Ectodermal cell (in vitro differentiated cells): Measurements from ENCODE around the gene UBE2L5.
"Not testable (repeated sequence)": the region's sequence is repeated elsewhere in the genome, so short reads cannot be mapped to it uniquely, and the experiment has no call there.

Experiments
- H3K27ac ChIP-seq: 2 replicates; pipeline ENCODE4 v1.7.0; 2013; ENCODE audit warnings: mild to moderate bottlenecking, low read depth, low read length; ENCODE audit not compliant: insufficient read depth, poor library complexity, severe bottlenecking
- H3K27me3 ChIP-seq: 2 replicates; pipeline ENCODE4 v1.7.0; 2013; ENCODE audit warnings: mild to moderate bottlenecking, low read length; ENCODE audit not compliant: insufficient read depth, control insufficient read depth, poor library complexity, severe bottlenecking
- H3K36me3 ChIP-seq: one replicate; pipeline ENCODE4 v1.7.0; 2013; ENCODE audit warnings: low read length; ENCODE audit not compliant: control insufficient read depth, insufficient read depth
- H3K4me1 ChIP-seq: one replicate; pipeline ENCODE4 v1.7.0; 2013; ENCODE audit warnings: low read length; ENCODE audit not compliant: control insufficient read depth, insufficient read depth
- H3K4me3 ChIP-seq: 2 replicates; pipeline ENCODE4 v1.7.0; 2013; ENCODE audit warnings: low read depth, low read length, control low read depth; ENCODE audit not compliant: insufficient read depth
- H3K9me3 ChIP-seq: 2 replicates; pipeline ENCODE4 v1.7.0; 2013; ENCODE audit warnings: mild to moderate bottlenecking, low read length, moderate library complexity; ENCODE audit not compliant: control insufficient read depth
- WGBS, 2 experiments: methylation state at CpG; one replicate each; pipeline ENCODE4 v1.1.7; 2013; ENCODE audit warnings: missing lambda C conversion rate in 2 of 2; 5-methylcytosine and 5-hydroxymethylcytosine counted together

The UBE2L5 gene

DNA sequence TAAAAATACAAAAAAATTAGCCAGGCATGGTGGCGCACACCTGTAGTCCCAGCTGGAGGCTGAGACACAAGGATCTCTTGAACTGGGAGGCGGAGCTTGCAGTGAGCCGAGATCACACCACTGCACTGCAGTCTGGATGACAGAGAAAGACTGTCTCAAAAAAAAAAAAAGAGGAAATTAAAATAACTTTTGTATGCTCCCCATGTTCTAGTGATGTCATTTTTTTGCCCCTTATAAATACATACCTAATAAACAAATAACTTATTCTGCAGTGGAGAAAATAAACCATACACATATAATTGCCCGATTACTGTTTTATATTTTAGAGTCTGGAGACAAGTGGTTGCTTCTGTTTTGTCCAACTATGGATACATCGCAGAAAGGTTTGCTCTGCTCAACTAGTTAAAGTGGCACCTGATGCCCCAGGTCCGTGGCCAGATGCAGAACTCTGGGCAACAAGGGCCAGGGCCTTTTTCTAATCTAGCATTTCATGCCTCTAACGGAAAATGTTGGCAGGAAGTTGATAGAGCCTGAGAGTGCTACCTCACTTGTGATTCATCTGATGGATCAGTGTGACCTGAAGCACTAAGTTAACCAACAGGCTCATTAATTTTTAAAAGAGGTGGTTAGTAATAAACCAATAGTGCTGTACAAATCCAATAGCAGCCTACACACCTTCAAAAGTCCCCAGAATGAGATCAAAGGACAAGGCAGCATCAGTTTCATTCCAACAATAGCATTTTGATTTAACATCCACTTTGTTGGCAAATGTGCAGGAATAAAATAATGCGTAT lies 18.8 kb downstream of the UBE2L5 start:
- Histone ChIP-seq H3K27me3 (no peaks in the 10 kb centered on the region), H3K4me3 (no peak overlapping the region), H3K9me3 (no peaks in the 10 kb centered on the region), H3K36me3 (no peaks in the 10 kb centered on the region), H3K4me1 (peaks cover 2% of the 10 kb centered on the region), H3K27ac (no peak overlapping the region)
- 48 to 61% methylated on average over 6 to 8 of the region's 8 CpGs for WGBS, 2 experiments

DNA sequence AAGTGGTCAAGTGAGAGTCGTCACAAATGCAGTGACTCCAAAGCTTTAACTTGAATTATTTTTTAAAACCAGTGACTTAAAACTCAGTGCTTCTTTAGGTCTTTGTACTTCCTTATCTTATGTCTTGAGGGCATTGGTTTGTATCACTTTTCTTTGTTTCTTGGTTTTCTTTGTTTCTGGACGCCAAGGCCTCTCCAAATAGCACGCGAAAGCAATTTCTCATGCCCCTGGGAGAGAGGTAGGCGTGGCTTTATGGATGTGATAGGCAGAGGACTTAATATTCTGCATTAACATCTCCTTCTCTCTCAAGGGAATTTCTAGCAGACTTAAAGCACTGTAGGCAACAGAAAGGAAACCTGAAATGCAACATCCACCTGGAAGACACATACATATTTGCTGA lies 20.6 kb downstream of the UBE2L5 start:
- Histone ChIP-seq H3K27ac (no peak overlapping the region), H3K27me3 (no peaks in the 10 kb centered on the region), H3K36me3 (no peaks in the 10 kb centered on the region), H3K9me3 (no peaks in the 10 kb centered on the region), H3K4me1 (peaks cover 2% of the 10 kb centered on the region), H3K4me3 (no peak overlapping the region)
- WGBS, 2 experiments, result 71 to 84% methylated on average over 4 to 5 of the region's 5 CpGs

DNA sequence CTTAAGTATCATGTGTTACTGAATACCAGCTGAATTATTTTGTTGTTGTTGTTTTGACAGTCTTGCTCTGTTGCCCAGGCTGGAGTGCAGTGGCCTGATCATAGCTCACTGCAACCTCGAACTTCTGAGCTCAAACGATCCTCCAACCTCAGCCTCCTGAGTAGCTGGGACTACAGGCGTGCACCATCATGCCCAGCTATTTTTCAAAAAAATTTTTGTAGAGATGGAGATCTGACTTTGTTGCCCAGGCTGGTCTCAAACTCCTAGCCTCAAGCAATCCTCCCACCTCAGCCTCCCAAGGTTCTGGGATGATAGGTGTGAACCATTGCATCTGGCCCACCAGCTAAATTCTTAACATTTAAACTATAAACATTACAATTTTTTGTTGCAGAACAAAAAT lies 21.2 kb downstream of the UBE2L5 start:
- H3K9me3 ChIP-seq, H3K4me3 ChIP-seq, H3K27me3 ChIP-seq, H3K36me3 ChIP-seq, H3K27ac ChIP-seq, H3K4me1 ChIP-seq: not testable (repeated sequence)
- 83 to 89% methylated on average over 3 of the region's 3 CpGs for WGBS, 2 experiments

DNA sequence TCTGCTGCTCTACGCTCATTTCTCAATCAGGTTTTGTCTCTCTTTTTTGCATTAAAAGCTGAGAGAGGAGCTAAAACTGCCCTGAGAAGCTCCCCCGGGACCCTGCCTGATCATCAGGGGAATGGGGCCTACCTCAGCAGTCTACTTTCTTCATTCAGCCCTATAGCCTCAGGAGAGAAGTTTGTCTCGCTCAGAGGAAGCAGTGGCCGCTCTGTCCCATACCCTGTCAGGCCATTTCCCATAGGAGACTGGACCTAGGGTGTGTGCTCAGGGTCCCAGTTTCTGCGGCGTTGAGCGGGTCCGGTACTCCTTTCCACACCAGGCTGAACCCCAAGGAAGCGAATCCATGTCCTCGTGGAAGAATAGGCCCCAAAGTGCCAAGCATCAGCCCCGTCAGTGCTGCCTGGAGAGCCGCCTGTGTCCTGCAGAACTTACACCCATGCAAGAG lies 21.7 kb downstream of the UBE2L5 start:
- Histone ChIP-seq H3K27me3 (no peaks in the 10 kb centered on the region), H3K4me3 (no peak overlapping the region), H3K36me3 (no peaks in the 10 kb centered on the region), H3K4me1 (peaks cover 2% of the 10 kb centered on the region), H3K9me3 (no peaks in the 10 kb centered on the region), H3K27ac (no peak overlapping the region)
- WGBS, 2 experiments, result 92 to 94% methylated on average over 12 of the region's 12 CpGs

- whole genome bisulfite sequencing, 2 experiments, result 2 to 3% methylated on average over 7 of the region's 7 CpGs
- H3K27me3 ChIP-seq, result no peaks in the 10 kb centered on the region
- peaks cover 2% of the 10 kb centered on the region for H3K4me1 ChIP-seq
- peak overlapping the region; percentile 74 for H3K27ac ChIP-seq
- no peaks in the 10 kb centered on the region for H3K36me3 ChIP-seq
- H3K9me3 ChIP-seq, result no peaks in the 10 kb centered on the region
- H3K4me3 ChIP-seq, result peak overlapping the region; percentile 22
Measured at GRCh38 chr13:30446126-30446500, 23.8 kb downstream of the UBE2L5 start.

DNA sequence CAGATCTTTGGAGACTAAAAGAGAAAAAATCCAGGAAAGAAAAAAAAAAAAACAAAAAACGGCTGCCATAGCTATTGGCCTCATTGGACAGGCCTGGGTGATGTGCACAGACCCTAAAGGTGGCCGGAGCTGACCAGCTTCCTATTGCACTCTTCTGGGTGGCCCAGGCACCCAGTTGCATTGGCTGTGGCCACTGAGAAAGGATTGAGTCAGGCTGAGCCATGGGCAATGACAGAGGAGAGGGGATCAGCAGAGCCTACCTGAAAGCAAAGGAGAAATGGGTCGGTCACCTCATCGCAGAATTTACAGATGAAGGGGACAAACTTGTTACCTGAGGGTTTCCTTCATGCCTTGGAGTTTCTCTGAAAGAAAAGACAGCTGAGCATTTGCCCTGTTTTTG lies 26.1 kb downstream of the UBE2L5 start:
- H3K4me1 ChIP-seq, result peaks cover 2% of the 10 kb centered on the region
- no peaks in the 10 kb centered on the region for H3K27me3 ChIP-seq
- H3K27ac ChIP-seq, result no peak overlapping the region
- no peaks in the 10 kb centered on the region for H3K36me3 ChIP-seq
- H3K4me3 ChIP-seq, result no peak overlapping the region
- 93 to 94% methylated on average over 4 of the region's 4 CpGs for WGBS, 2 experiments
- no peaks in the 10 kb centered on the region for H3K9me3 ChIP-seq

DNA sequence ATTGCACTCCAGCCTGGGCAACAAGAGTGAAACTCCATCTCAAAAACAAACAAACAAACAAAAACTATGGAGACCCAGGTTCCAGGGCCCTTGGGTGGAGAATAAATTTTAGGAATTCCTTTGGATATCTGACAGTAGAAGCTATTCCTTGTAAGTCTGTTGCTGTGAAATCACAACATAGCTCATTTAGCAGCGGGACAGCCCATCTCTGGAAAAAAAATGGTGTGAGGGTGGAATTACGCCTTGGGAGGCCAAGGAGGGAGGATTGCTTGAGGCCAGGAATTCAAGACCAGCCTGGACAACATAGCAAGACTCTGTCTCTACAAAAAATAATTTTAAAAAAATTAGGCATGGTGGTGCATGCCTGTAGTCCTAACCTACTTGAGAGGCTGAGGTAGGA lies 27.8 kb downstream of the UBE2L5 start:
- no peak overlapping the region for H3K27ac ChIP-seq
- H3K36me3 ChIP-seq, result no peaks in the 10 kb centered on the region
- H3K27me3 ChIP-seq, result no peaks in the 10 kb centered on the region
- peaks cover 2% of the 10 kb centered on the region for H3K4me1 ChIP-seq
- no peaks in the 10 kb centered on the region for H3K9me3 ChIP-seq
- H3K4me3 ChIP-seq, result no peak overlapping the region
- 99 to 100% methylated on average over 2 of the region's 2 CpGs for WGBS, 2 experiments

GRCh38 chr13:30451476-30451875 lies 29.2 kb downstream of the UBE2L5 start:
- not testable (repeated sequence) for H3K4me1 ChIP-seq, H3K9me3 ChIP-seq, H3K27ac ChIP-seq, H3K27me3 ChIP-seq, H3K36me3 ChIP-seq, H3K4me3 ChIP-seq
- 86 to 88% methylated on average over 12 of the region's 12 CpGs for WGBS, 2 experiments

GRCh38 chr13:30453727-30454126 lies 31.4 kb downstream of the UBE2L5 start:
- no peak overlapping the region for H3K4me3 ChIP-seq
- no peaks in the 10 kb centered on the region for H3K9me3 ChIP-seq
- no peaks in the 10 kb centered on the region for H3K27me3 ChIP-seq
- 92 to 98% methylated on average over 4 of the region's 4 CpGs for WGBS, 2 experiments
- H3K4me1 ChIP-seq, result no peaks in the 10 kb centered on the region
- no peaks in the 10 kb centered on the region for H3K36me3 ChIP-seq
- H3K27ac ChIP-seq, result no peak overlapping the region

GRCh38 chr13:30454991-30455390 lies 32.7 kb downstream of the UBE2L5 start:
- Histone ChIP-seq H3K4me3 (no peak overlapping the region), H3K9me3 (no peaks in the 10 kb centered on the region), H3K36me3 (no peaks in the 10 kb centered on the region), H3K27ac (peak overlapping the region; percentile 1), H3K27me3 (no peaks in the 10 kb centered on the region), H3K4me1 (no peaks in the 10 kb centered on the region)
- WGBS, 2 experiments, result 89 to 94% methylated on average over 2 of the region's 2 CpGs
